Thymus (tissue), 11 donors: Measurements from ENCODE around the gene ELSPBP1. TPM values are rescaled to one million over a fixed set of nuclear protein-coding genes. Genes with fewer than 3 reads are reported as not detected.

ENCODE experiments used
- DNase-seq, 9 donors: peaks; one replicate each; pipeline ENCODE4 v3.0.0-alpha.2; 2013; ENCODE audit warnings: low spot score in 9 of 9, low read depth in 6 of 9, missing footprints in 1 of 9
- H3K27ac ChIP-seq, 2 donors: one replicate each; pipeline ENCODE4 v1.5.1; 2013; ENCODE audit warnings: control low read depth in 1 of 2, low read depth in 1 of 2, low read length in 1 of 2, mild to moderate bottlenecking in 1 of 2, moderate library complexity in 1 of 2
- H3K27me3 ChIP-seq, 2 donors: one replicate each; pipeline ENCODE4 v1.5.1; 2013; ENCODE audit warnings: low read length in 1 of 2; ENCODE audit not compliant: control insufficient read depth in 2 of 2, insufficient read depth in 1 of 2
- H3K36me3 ChIP-seq, 2 donors: one replicate each; pipeline ENCODE4 v1.5.1; 2013; ENCODE audit warnings: low read length in 1 of 2, mild to moderate bottlenecking in 1 of 2, moderate library complexity in 1 of 2; ENCODE audit not compliant: control insufficient read depth in 2 of 2, insufficient read depth in 2 of 2
- H3K4me1 ChIP-seq, 2 donors: one replicate each; pipeline ENCODE4 v1.5.1; 2013; ENCODE audit warnings: low read length in 2 of 2; ENCODE audit not compliant: control insufficient read depth in 2 of 2, insufficient read depth in 2 of 2
- H3K4me3 ChIP-seq, 2 donors: one replicate each; pipeline ENCODE4 v1.5.1; 2013; ENCODE audit warnings: low read length in 2 of 2, control low read depth in 1 of 2, mild to moderate bottlenecking in 1 of 2
- H3K9me3 ChIP-seq, 2 donors: one replicate each; pipeline ENCODE4 v1.5.1; 2013; ENCODE audit warnings: low read length in 1 of 2, mild to moderate bottlenecking in 1 of 2; ENCODE audit not compliant: control insufficient read depth in 2 of 2, insufficient read depth in 1 of 2
- WGBS: extraction: QIAGEN DNeasy Blood & Tissue Kit; methylation state at CpG from one replicate; pipeline ENCODE4 v1.1.7; 2013; 5-methylcytosine and 5-hydroxymethylcytosine counted together
- polyA plus RNA-seq: library from polyadenylated mRNA; stranded (reverse); fragments of 200-250 nt; gene quantifications from one replicate; pipeline ENCODE4 v1.2.3, GENCODE V29; 2013
- total RNA-seq: library from RNA; stranded (reverse); fragments of 120-200 nt; gene quantifications from one replicate; pipeline ENCODE4 v1.2.4, GENCODE V29; 2013
- donor health status: healthy.

Gene ELSPBP1
- total and polyA plus RNA-seq, 2 donors: 0.24 to 0.32 TPM

DNA sequence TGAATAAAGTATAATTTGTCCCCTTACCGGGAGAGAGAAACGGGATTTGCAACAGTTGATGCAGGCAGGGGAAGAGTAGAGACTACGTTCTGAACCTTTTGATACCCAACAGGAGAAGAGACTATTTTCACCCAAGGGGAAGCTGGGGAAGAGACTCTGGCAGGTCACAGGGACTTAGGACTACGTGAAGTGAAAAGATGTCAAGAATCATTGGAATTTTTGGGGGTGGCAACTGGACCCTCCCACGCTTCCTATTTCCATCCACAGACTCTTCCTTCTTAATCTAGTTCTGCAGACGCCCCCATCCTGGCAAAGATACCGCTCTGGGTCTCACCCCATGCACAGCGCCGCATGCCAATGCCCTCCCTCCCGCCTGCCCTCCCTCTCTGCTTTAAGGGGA lies 35.6 kb downstream of the ELSPBP1 start:
- no peak overlapping the region for H3K4me3 ChIP-seq
- H3K27ac ChIP-seq: no peak overlapping the region
- no peaks in the 10 kb centered on the region for H3K27me3 ChIP-seq
- H3K4me1 ChIP-seq: no peaks in the 10 kb centered on the region
- WGBS: 78% methylated on average over 10 of the region's 10 CpGs
- H3K36me3 ChIP-seq: no peaks in the 10 kb centered on the region
- no peak for DNase-seq
- no peaks in the 10 kb centered on the region for H3K9me3 ChIP-seq

DNA sequence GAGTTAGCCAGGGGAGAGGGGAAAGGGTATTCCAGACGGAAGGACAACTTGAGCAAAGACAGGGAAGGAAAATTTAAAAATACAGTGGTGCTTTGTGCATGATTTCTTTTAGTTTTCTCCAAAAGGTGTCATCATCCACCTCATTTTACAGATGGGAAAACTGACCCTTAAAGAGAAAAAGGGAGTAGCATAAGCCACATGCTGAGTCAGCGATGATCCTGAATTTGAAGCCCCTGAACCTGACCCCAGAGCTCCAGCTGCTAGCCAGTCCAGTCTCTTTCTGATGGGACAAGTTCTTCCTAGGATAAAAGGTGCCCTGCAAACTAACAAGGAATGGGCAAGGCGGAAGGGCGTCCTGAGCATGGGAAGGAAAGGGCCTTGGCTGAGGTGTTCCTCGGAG lies 39.2 kb downstream of the ELSPBP1 start:
- DNase-seq: no peak
- WGBS: 78% methylated on average over 5 of the region's 5 CpGs
- Histone ChIP-seq H3K4me3 (no peak overlapping the region), H3K4me1 (no peaks in the 10 kb centered on the region), H3K27ac (no peak overlapping the region), H3K27me3 (no peaks in the 10 kb centered on the region), H3K36me3 (no peaks in the 10 kb centered on the region), H3K9me3 (no peaks in the 10 kb centered on the region)

DNA sequence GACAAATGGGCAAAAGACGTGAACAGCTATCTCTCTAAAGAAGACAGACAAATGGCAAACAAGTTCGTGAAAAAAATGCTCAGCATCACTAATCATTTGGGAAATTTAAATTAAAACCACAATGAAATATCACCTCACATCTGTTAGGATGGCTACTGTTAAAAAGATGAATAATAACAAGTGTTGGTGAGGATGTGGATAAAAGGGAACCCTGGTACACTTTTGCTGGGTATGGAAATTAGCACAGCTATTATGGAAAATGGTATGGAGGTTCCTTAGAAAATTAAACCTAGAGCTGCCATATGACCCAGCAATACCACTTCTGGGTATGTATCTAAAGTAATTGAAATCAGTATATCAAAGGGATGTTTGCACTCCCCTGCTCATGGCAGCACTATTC lies 42.3 kb downstream of the ELSPBP1 start:
- Histone ChIP-seq H3K36me3 (no peaks in the 10 kb centered on the region), H3K4me3 (no peak overlapping the region), H3K27me3 (no peaks in the 10 kb centered on the region), H3K9me3 (no peaks in the 10 kb centered on the region), H3K4me1 (no peaks in the 10 kb centered on the region), H3K27ac (no peak overlapping the region)
- no peak for DNase-seq
- 94% methylated on average over 2 of the region's 2 CpGs for WGBS

DNA sequence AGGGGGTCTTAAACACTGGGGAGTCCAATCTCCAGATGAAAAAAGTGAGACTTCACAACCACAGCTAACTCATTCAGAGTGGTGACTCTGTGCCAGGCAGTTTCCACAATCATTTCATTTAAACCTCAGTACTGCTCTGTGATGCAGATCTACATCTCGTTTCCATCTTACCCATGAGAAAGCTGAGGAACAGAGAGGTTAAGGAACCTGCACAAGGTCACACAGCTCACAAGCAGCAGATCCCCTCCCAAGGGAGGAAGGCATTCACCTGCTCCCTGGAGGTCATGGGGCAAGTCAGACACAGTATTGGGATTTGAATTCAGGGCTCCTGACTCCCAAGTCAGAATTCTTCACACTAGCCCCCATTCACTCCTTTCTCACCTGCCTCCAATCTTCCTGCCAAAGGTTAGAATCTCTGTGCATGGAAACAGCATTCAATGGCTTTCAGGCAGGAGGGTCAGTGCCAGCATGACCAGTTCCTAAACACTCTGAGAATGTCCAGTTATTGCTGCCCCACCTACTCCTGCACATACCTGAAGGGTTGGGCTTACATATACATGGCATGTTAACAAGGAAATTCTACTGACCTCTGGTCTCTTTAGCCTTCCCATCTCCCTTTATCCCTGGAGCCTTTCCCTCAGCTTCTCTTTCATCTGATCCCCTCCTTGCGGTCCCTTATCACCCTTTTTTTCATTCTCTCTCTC lies 47.6 kb downstream of the ELSPBP1 start:
- Histone ChIP-seq H3K27me3 (no peaks in the 10 kb centered on the region), H3K36me3 (no peaks in the 10 kb centered on the region), H3K4me1 (no peaks in the 10 kb centered on the region), H3K4me3 (no peak overlapping the region), H3K27ac (no peak overlapping the region), H3K9me3 (peaks cover 0 to 3% of the 10 kb centered on the region in 2 donors)
- 79% methylated on average over 2 of the region's 2 CpGs for WGBS
- DNase-seq: no peak

DNA sequence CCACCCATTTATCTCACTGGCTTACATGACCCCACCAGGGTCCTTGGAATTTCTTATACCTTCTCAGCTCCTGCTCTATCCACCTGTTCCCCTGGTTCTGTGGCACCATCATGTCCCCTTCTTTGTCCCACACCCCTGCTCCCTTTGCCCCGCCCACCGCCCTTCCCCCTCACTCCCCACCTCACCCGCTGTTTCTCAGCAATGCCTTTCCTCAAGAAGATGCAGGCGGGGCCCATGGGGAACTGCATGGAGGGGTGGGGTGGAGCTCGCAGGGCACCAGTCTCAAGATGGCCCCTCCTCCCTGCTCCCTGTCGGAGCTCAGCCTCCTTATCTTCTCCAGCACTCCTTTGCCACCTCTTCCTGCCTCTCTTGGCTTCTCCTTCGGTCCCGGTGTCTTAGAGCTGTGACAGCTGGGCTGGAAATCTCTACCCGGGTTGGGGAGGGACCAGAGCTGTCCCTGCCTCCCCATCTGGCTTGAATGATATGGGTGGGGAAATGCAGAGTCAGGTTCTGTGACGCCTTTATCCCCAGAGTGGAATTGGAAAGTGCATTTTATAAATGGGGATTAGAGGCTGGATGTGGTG lies 49.3 kb downstream of the ELSPBP1 start, which contains the start of gene CABP5:
TSS of gene CABP5 (minus strand) at position 405 of the 584 bp plus-strand sequence. CDS start at position 248, 157 bp downstream.
- H3K27me3 ChIP-seq: no peaks in the 10 kb centered on the region
- peaks cover 0 to 3% of the 10 kb centered on the region in 2 donors for H3K9me3 ChIP-seq
- H3K27ac ChIP-seq: no peak within 1 kb of the TSS
- H3K36me3 ChIP-seq: no peaks in the 10 kb centered on the region
- no peak within 1 kb of the TSS for H3K4me3 ChIP-seq
- no peak for DNase-seq
- WGBS: 77% methylated on average over 10 of the region's 10 CpGs
- H3K4me1 ChIP-seq: no peaks in the 10 kb centered on the region

DNA sequence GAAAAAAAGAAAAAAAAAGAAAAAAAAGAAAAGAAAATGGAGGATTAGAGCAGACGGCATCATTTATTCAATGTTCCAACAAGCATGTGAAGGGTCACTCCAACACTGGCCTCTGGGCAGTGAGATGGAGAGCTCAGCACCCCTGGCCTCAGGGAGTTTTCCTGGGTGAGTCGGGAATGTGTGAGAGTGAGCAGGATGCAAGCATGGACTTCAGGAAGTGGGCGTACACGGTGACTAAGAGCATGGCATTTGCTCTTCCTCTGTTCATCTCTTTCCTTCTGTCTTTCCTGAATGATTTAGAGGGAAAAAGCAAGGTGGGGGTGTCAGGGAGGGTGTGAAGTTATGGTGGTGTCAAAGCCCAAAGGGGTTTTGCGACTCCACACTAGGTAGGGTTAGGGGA lies 50.1 kb downstream of the ELSPBP1 start:
- peaks cover 0 to 3% of the 10 kb centered on the region in 2 donors for H3K9me3 ChIP-seq
- H3K27ac ChIP-seq: no peak overlapping the region
- H3K36me3 ChIP-seq: no peaks in the 10 kb centered on the region
- no peaks in the 10 kb centered on the region for H3K27me3 ChIP-seq
- no peaks in the 10 kb centered on the region for H3K4me1 ChIP-seq
- no peak for DNase-seq
- 88% methylated on average over 5 of the region's 5 CpGs for WGBS
- no peak overlapping the region for H3K4me3 ChIP-seq

DNA sequence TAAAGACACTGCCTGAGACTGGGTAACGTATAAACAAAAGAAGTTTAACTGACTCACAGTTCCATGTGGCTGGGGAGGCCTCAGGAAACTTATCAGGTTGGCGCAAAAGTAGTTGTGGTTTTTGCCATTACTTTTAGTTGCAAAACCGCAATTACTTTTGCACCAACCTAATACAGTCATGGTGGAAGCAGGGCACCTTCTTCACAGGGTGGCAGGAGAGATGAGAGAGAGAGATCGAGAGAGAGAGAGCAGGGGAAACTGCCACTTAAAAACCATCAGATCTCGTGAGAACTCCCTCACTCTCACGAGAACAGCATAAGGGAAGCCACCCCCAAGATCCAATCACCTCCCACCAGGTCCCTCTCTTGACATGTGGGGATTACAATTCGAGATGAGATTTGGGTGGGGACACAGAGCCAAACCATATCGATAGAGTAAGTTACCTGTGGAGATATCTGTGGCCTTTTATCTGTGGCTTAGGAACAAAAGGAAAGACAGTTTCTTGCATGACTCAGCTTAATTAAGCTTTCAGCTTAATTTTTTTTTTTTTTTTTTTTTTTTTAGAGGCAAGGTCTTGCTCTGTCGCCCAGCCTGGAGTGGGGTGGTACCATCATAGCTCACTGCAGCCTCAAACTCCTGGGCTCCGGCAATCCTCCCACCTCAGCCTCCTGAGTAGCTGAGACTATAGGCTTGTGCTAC lies 57.1 kb downstream of the ELSPBP1 start:
- no peak overlapping the region for H3K4me3 ChIP-seq
- no peaks in the 10 kb centered on the region for H3K4me1 ChIP-seq
- no peak overlapping the region for H3K27ac ChIP-seq
- H3K27me3 ChIP-seq: no peaks in the 10 kb centered on the region
- no peak for DNase-seq
- H3K9me3 ChIP-seq: no peaks in the 10 kb centered on the region
- 77% methylated on average over 10 of the region's 10 CpGs for WGBS
- H3K36me3 ChIP-seq: no peaks in the 10 kb centered on the region

DNA sequence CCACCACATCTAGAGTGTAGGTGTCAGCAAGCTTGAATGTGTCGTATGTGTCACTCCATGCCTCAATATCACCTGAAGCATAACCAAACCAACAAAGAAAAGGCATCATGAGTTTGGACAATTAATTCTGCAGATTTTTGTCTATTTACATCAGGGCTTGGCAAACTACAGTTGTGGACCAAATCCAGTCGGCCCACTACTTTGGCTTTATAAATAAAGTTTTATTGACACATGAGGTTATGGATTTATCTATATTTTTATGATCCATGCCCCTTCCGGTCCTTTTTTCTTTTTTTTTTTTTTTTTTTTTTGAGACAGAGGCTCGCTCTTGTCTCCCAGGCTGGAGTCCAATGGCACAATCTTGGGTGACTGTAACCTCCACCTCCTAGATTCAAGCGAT lies 58.6 kb downstream of the ELSPBP1 start:
- Histone ChIP-seq H3K4me1 (no peaks in the 10 kb centered on the region), H3K4me3 (no peak overlapping the region), H3K36me3 (no peaks in the 10 kb centered on the region), H3K27ac (no peak overlapping the region), H3K9me3 (no peaks in the 10 kb centered on the region), H3K27me3 (no peaks in the 10 kb centered on the region)
- WGBS: 89% methylated on average over 5 of the region's 5 CpGs
- DNase-seq: no peak

DNA sequence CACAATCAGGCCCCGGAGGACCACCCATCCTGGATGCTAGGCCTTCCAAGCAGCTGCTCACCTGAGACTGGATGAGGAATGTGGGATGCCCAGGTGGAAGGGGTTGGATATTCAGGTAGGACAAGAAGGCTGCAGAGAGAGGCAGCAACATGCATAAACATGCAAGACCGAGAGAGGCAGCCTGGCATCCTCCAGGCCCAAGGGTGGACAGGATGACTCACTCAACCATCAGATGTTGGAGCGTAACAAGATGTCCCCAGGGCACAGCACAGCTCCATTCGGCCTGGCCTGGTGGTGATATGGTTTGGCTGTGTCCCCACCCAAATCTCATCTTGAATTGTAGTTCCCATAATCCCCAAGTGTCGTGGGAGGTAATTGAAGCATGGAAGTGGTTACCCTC lies 59.4 kb downstream of the ELSPBP1 start:
- 96% methylated on average over 5 of the region's 5 CpGs for WGBS
- no peak overlapping the region for H3K4me3 ChIP-seq
- no peaks in the 10 kb centered on the region for H3K9me3 ChIP-seq
- no peak for DNase-seq
- H3K27me3 ChIP-seq: no peaks in the 10 kb centered on the region
- H3K36me3 ChIP-seq: no peaks in the 10 kb centered on the region
- no peaks in the 10 kb centered on the region for H3K4me1 ChIP-seq
- H3K27ac ChIP-seq: no peak overlapping the region
